HepG2 (cell line): ENCODE data around the gene FOXR1. TPM values are rescaled to one million over a fixed set of nuclear protein-coding genes. Genes with fewer than 3 reads are reported as not detected.

Experiments used
- ATAC-seq: fragments of 200-7000 bp; cut with Tn5 transposase; 3 replicates; pipeline ENCODE4 v1.9.1; 2020; ENCODE audit warnings: mild to moderate bottlenecking, moderate library complexity
- BruUV-seq: library from RNA; stranded (reverse); fragments of 400-500 nt; replicated peaks from 2 replicates; lab custom pipeline; 2021; lab: Mats Ljungman, UMichigan
- CTCF ChIA-PET: fragments of 300-600 bp; formaldehyde crosslinking; extraction: SDS; loops from one replicate; lab custom pipeline; 2021; ENCODE audit warnings: low total read pairs, inconsistent platforms, low intra/inter-chr PET ratio; lab: Yijun Ruan, JAX
- POLR2A ChIA-PET: fragments of 350-600 bp; sonication (Branson Sonifier 250); formaldehyde crosslinking; loops from one replicate; lab custom pipeline; 2020; ENCODE audit warnings: antibody characterized with exemption, inconsistent platforms; lab: Yijun Ruan, JAX
- DNase-seq: peaks from one replicate; pipeline ENCODE4 v3.0.0-alpha.2; 2015; ENCODE audit warnings: low spot score
- FAIRE-seq: peaks from 3 replicates; lab custom pipeline; 2011; peaks lifted over from hg19 to GRCh38; lab: Jason Lieb, UNC
- H2AFZ ChIP-seq: one replicate; pipeline ENCODE4 v1.6.1; 2011; ENCODE audit warnings: low read length, inconsistent platforms
- H3K27ac ChIP-seq: fragments of 300-600 bp; 3 replicates; pipeline ENCODE4 v1.8.0; 2011; ENCODE audit warnings: mixed run types, mild to moderate bottlenecking, mixed read lengths, low read length, inconsistent platforms; ENCODE audit not compliant: insufficient read depth; ENCODE audit errors: extremely low read length
- H3K27me3 ChIP-seq, 2 experiments: fragments of 200-600 bp in 1 of 2; 2 replicates in 1 of 2; 3 replicates in 1 of 2; pipeline versions ENCODE4 v1.6.0 to v1.8.0; 2011; ENCODE audit warnings: low read length in 2 of 2, mild to moderate bottlenecking in 2 of 2, moderate library complexity in 2 of 2, inconsistent platforms in 1 of 2; ENCODE audit not compliant: insufficient read depth in 2 of 2, control insufficient read depth in 1 of 2
- H3K36me3 ChIP-seq, 2 experiments: fragments of 200-600 bp in 1 of 2; replicated peaks in 1 of 2; 2 replicates in 1 of 2; 3 replicates in 1 of 2; pipeline versions ENCODE4 v1.5.1 to v1.8.0; 2011; ENCODE audit warnings: low read length in 2 of 2, inconsistent platforms in 1 of 2; ENCODE audit not compliant: insufficient read depth in 2 of 2, control insufficient read depth in 1 of 2
- H3K4me1 ChIP-seq: 2 replicates; pipeline ENCODE4 v1.5.1; 2012; ENCODE audit warnings: low read length, inconsistent platforms; ENCODE audit not compliant: insufficient read depth
- H3K4me2 ChIP-seq: 2 replicates; pipeline ENCODE4 v1.6.0; 2011; ENCODE audit warnings: low read depth, low read length, inconsistent platforms
- H3K4me3 ChIP-seq, 3 experiments: fragments of 200-600 bp in 1 of 3; sonication (generic), shearing (Covaris generic) in 1 of 3; replicated peaks in 1 of 3; 2 replicates each; pipeline ENCODE4 v1.5.1; 2011 to 2016; ENCODE audit warnings: low read length in 3 of 3, inconsistent platforms in 2 of 3, low read depth in 2 of 3, mild to moderate bottlenecking in 2 of 3, control low read depth in 1 of 3, mixed read lengths in 1 of 3; ENCODE audit not compliant: insufficient read depth in 1 of 3
- H3K79me2 ChIP-seq: one replicate; pipeline ENCODE4 v1.6.1; 2011; ENCODE audit warnings: low read length, inconsistent platforms; ENCODE audit not compliant: insufficient read depth
- H3K9ac ChIP-seq: 2 replicates; pipeline ENCODE4 v1.6.0; 2011; ENCODE audit warnings: mild to moderate bottlenecking, low read depth, low read length, inconsistent platforms; ENCODE audit not compliant: insufficient read depth
- H3K9me3 ChIP-seq: 2 replicates; pipeline ENCODE4 v1.5.1; 2012; ENCODE audit warnings: mild to moderate bottlenecking, low read length
- H4K20me1 ChIP-seq: 2 replicates; pipeline ENCODE4 v1.6.0; 2011; ENCODE audit warnings: inconsistent platforms, mild to moderate bottlenecking, low read length, moderate library complexity; ENCODE audit not compliant: insufficient read depth
- CERS6 ChIP-seq: sonication (generic); formaldehyde crosslinking; IDR thresholded peaks from 2 replicates; pipeline ENCODE4 v1.5.0; 2020; ENCODE audit warnings: missing genetic modification reagents
- ESRRA ChIP-seq: sonication (generic); formaldehyde crosslinking; IDR thresholded peaks from 2 replicates; pipeline ENCODE4 v1.5.1; 2020; ENCODE audit warnings: mild to moderate bottlenecking, low read depth, missing genetic modification reagents
- HIVEP1 ChIP-seq: sonication (generic); formaldehyde crosslinking; IDR thresholded peaks from 2 replicates; pipeline ENCODE4 v1.4.0; 2020; ENCODE audit warnings: mild to moderate bottlenecking, missing genetic modification reagents
- HNF4A ChIP-seq: sonication (generic); formaldehyde crosslinking; IDR thresholded peaks from 2 replicates; pipeline ENCODE4 v1.4.0; 2020; ENCODE audit warnings: missing genetic modification reagents
- KLF13 ChIP-seq: sonication (generic); formaldehyde crosslinking; IDR thresholded peaks from 2 replicates; pipeline ENCODE4 v1.4.0; 2020; ENCODE audit warnings: mild to moderate bottlenecking, missing genetic modification reagents
- MED1 ChIP-seq: sonication (generic); formaldehyde crosslinking; IDR thresholded peaks from 2 replicates; pipeline ENCODE4 v1.4.0; 2020; ENCODE audit warnings: missing genetic modification reagents
- MIXL1 ChIP-seq: IDR thresholded peaks from 2 replicates; pipeline ENCODE4 v1.6.1; 2016
- NCOA2 ChIP-seq: sonication (generic); formaldehyde crosslinking; IDR thresholded peaks from 2 replicates; pipeline ENCODE4 v1.8.0; 2022; ENCODE audit warnings: inconsistent platforms
- PCBP2 ChIP-seq: fragments of 200-400 bp; formaldehyde crosslinking; optimal IDR thresholded peaks from 2 replicates; pipeline ENCODE3; 2018; ENCODE audit warnings: low read length, low read depth; ENCODE audit not compliant: poor library complexity, severe bottlenecking
- PITX1 ChIP-seq: sonication (generic); formaldehyde crosslinking; IDR thresholded peaks from 2 replicates; pipeline ENCODE4 v1.5.1; 2020; ENCODE audit warnings: mild to moderate bottlenecking, missing genetic modification reagents
- SIN3A ChIP-seq: IDR thresholded peaks from 2 replicates; pipeline ENCODE4 v1.6.1; 2011; ENCODE audit warnings: low read depth, mild to moderate bottlenecking, control low read depth, low read length, borderline replicate concordance
- TSC22D2 ChIP-seq: sonication (generic); formaldehyde crosslinking; IDR thresholded peaks from 2 replicates; pipeline ENCODE4 v1.5.1; 2020; ENCODE audit warnings: missing genetic modification reagents, mild to moderate bottlenecking, borderline replicate concordance
- YEATS4 ChIP-seq: sonication (generic); formaldehyde crosslinking; IDR thresholded peaks from 2 replicates; pipeline ENCODE4 v1.4.0; 2020; ENCODE audit warnings: missing genetic modification reagents, borderline replicate concordance
- ZMAT5 ChIP-seq: sonication (generic); formaldehyde crosslinking; IDR thresholded peaks from 2 replicates; pipeline ENCODE4 v1.5.0; 2020; ENCODE audit warnings: mild to moderate bottlenecking, low read depth, missing genetic modification reagents, borderline replicate concordance
- ZNF281 ChIP-seq: sonication (generic); formaldehyde crosslinking; IDR thresholded peaks from 2 replicates; pipeline ENCODE4 v1.4.0; 2020; ENCODE audit warnings: missing genetic modification reagents, borderline replicate concordance
- ZNF329 ChIP-seq: sonication (generic); formaldehyde crosslinking; IDR thresholded peaks from 2 replicates; pipeline ENCODE4 v1.9.0; 2021; ENCODE audit warnings: low read depth, mild to moderate bottlenecking, missing genetic modification reagents
- ZNF577 ChIP-seq: sonication (generic); formaldehyde crosslinking; IDR thresholded peaks from 2 replicates; pipeline ENCODE4 v1.4.0; 2020; ENCODE audit warnings: mild to moderate bottlenecking, low read depth, missing genetic modification reagents, borderline replicate concordance
- ZSCAN25 ChIP-seq: sonication (generic); formaldehyde crosslinking; IDR thresholded peaks from 2 replicates; pipeline ENCODE4 v1.8.0; 2022; ENCODE audit warnings: mild to moderate bottlenecking, missing genetic modification reagents
- ZSCAN29 ChIP-seq: sonication (generic); formaldehyde crosslinking; conservative IDR thresholded peaks from 2 replicates; pipeline ENCODE4 v1.4.0; 2020; ENCODE audit warnings: mild to moderate bottlenecking, missing genetic modification reagents
- WGBS: methylation state at CpG from one replicate; pipeline ENCODE4 v1.1.6; 2017; ENCODE audit warnings: low lambda C conversion rate; 5-methylcytosine and 5-hydroxymethylcytosine counted together
- in situ Hi-C: cut with HindIII; loops from 2 replicates; pipeline ENCODE4 v1.10.0; 2017; ENCODE audit warnings: low pct_unique_long_range_greater_than_20kb; ENCODE audit not compliant: extremely low pct_ligation_motif_present
- intact Hi-C: fragments of 100-400 bp; cut with micrococcal nuclease; formaldehyde crosslinking; loops from one replicate; pipeline ENCODE4 v1.10.0; 2022; ENCODE audit not compliant: unreplicated experiment
- polyA plus RNA-seq, 8 experiments: library from polyadenylated mRNA; depleted of rRNA in 3 of 8; stranded (reverse) in 7 of 8; unstranded in 1 of 8; fragments of >200 nt; fragmentation: Illumina TruSeq in 4 of 8; extraction: Trizol in 4 of 8; gene quantifications; 2 replicates each; pipeline versions ENCODE4 v1.2.1 to v1.2.3, GENCODE V29; 2011 to 2016; ENCODE audit warnings: low read depth in 4 of 8, missing spikeins in 1 of 8, mixed read lengths in 1 of 8; ENCODE audit not compliant: insufficient read depth in 1 of 8
- total RNA-seq, 5 experiments: library from RNA; depleted of rRNA; stranded (reverse); fragments of >200 nt; fragmentation: Illumina TruSeq; extraction: Trizol; gene quantifications; 2 replicates each; pipeline ENCODE4 v1.2.3, GENCODE V29; 2016; ENCODE audit warnings: low read depth in 1 of 5

FOXR1 gene
- total and polyA plus RNA-seq, 2 of the 13 experiments (the other 11 are each of a cell fraction or from before 2014, with no cell fraction given), result not detected

- H3K4me1 ChIP-seq, result peaks cover 82% of the 10 kb centered on the region
- H3K79me2 ChIP-seq, result peaks cover 53% of the 10 kb centered on the region
- H3K27me3 ChIP-seq, result no peaks in the 10 kb centered on the region; a peak in 1 of 5 replicates
- ATAC-seq, result peak; percentile 45
- ChIA-PET POLR2A (interaction anchor here (1.2 to 4.8 kb wide), 5 partner anchors 8 to 116 kb away, joined by 3 to 45 read pairs (median 8); partner anchors contain the start of genes CENATAC, HMBS, HYOU1 and RPS25), CTCF (no interaction called here)
- H3K9ac ChIP-seq, result peak overlapping the region; percentile 77
- peaks cover 5% of the 10 kb centered on the region; the same call in 1 of the 2 replicates for H4K20me1 ChIP-seq
- H3K27ac ChIP-seq, result peak overlapping the region; percentile 77
- H3K36me3 ChIP-seq, result peaks cover 4% of the 10 kb centered on the region in 2 experiments; a peak in 3 of 5 replicates
- 8% methylated on average over 2 of the region's 2 CpGs for WGBS
- peak overlapping the region; percentile 99 for H3K4me2 ChIP-seq
- H3K9me3 ChIP-seq, result no peaks in the 10 kb centered on the region
- peak; percentile 59 for DNase-seq
- BruUV-seq, result no TSS peak
- peak overlapping the region; percentile 31 to 82 (median 79); a peak in 5 of 6 replicates for H3K4me3 ChIP-seq
- FAIRE-seq, result peak; percentile 95
- in situ Hi-C loops (no loop called here), intact Hi-C loops (no loop called here)
- no peak overlapping the region for H2AFZ ChIP-seq
- TF ChIP-seq ZSCAN29 (no peak), TSC22D2 (CRISPR knock-in tag) (no peak), CERS6 (CRISPR knock-in tag) (no peak), SIN3A (0 out of 2 replicates have a peak, but pooled peaks have one; percentile 36), PCBP2 (no peak), ZNF281 (CRISPR knock-in tag) (peak; percentile 67; the same call in 1 of the 2 replicates), KLF13 (no peak), ZNF329 (CRISPR knock-in tag) (no peak), NCOA2 (CRISPR knock-in tag) (peak; percentile 42; the same call in 1 of the 2 replicates), ZSCAN25 (0 out of 2 replicates have a peak, but pooled peaks have one; percentile 23), ESRRA (CRISPR knock-in tag) (0 out of 2 replicates have a peak, but pooled peaks have one; percentile 66), HIVEP1 (CRISPR knock-in tag) (peak; percentile 53; the same call in 1 of the 2 replicates), YEATS4 (CRISPR knock-in tag) (no peak), MIXL1 (peak; percentile 31; the same call in 1 of the 2 replicates), MED1 (peak; percentile 67), PITX1 (CRISPR knock-in tag) (peak; percentile 34; the same call in 1 of the 2 replicates), ZNF577 (CRISPR knock-in tag) (no peak), HNF4A (CRISPR knock-in tag) (peak; percentile 88), ZMAT5 (CRISPR knock-in tag) (no peak)
These were observed 55.4 kb downstream of the FOXR1 start for GRCh38 chr11:119026970-119027369.
